ENCODE results near the gene GUK1. TPM values are rescaled to one million over a fixed set of nuclear protein-coding genes. Genes with fewer than 3 reads are reported as not detected.

The GUK1 gene
- total and polyA plus RNA-seq, 2 donors (not counting 1 experiment from before 2014, with no cell fraction given): 125 to 356 TPM

DNA sequence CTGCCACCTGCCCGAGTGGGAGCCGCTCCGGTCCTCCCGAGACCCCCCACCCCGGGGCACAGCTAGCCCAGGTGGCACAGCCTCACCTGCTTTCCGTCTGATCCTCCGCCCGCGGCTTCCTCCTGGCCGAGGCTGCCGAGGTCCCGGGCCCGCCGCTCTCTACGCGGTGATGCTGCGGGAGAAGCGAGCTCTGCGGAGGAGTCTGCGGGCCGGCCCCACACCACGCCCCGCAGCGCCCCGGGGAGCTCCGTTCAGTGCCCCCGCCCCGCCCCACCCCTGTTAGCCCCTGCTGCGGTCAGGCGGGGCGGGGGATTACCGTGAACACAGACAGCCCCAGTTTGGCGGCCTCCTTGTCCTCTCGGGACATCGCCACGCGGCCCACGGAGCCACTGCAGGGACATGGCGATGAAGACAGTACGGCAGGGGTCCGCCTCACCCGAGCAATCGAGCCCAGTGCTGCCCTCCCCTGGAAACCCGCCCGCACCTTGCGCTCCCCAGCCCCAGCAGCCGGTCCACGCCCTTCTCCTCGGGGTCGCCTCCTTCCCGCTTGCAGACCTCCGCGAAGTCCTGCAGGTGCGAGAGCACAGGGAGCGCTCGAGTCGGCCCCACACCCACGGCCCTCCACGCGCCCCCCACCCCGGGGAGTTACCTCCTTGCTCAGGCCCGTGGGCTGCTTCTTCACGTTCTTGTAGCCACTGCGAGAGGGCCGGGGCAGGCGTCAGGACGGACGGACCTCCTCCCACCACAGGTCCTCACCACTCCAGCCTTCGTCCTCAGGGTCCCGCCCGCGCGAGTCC lies 37.9 kb upstream of the GUK1 start:
- DNase-seq (peak; percentile 71), ATAC-seq (ENCODE audit: low read depth) (peak; percentile 42)
- intact Hi-C loops (cut with micrococcal nuclease): loop anchor here (1.0 to 10.0 kb wide), 3 partner anchors 20 to 1403 kb away; partner anchors contain the start of genes ARF1 and NUP133
- TF ChIP-seq, protein P1, sequence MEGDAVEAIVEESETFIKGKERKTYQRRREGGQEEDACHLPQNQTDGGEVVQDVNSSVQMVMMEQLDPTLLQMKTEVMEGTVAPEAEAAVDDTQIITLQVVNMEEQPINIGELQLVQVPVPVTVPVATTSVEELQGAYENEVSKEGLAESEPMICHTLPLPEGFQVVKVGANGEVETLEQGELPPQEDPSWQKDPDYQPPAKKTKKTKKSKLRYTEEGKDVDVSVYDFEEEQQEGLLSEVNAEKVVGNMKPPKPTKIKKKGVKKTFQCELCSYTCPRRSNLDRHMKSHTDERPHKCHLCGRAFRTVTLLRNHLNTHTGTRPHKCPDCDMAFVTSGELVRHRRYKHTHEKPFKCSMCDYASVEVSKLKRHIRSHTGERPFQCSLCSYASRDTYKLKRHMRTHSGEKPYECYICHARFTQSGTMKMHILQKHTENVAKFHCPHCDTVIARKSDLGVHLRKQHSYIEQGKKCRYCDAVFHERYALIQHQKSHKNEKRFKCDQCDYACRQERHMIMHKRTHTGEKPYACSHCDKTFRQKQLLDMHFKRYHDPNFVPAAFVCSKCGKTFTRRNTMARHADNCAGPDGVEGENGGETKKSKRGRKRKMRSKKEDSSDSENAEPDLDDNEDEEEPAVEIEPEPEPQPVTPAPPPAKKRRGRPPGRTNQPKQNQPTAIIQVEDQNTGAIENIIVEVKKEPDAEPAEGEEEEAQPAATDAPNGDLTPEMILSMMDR (IDR thresholded peaks at IDR 0.05): peak; percentile 29
- TF ChIP-seq EZH2 (IDR thresholded peaks at IDR 0.05; ENCODE audit: borderline replicate concordance, insufficient read depth, low read depth, low read length, poor library complexity, severe bottlenecking): no peak
- Histone ChIP-seq H3K4me2 (replicated peaks; ENCODE audit: low read depth, low read length, poor library complexity, severe bottlenecking) (peak overlapping the region; percentile 91), H4K20me1 (ENCODE audit: control insufficient read depth, insufficient read depth, low read length, poor library complexity, severe bottlenecking) (peaks cover 49% of the 10 kb centered on the region), H3K4me3 (ENCODE audit: control extremely low read depth in 1 of 5, extremely low read depth in 1 of 5, insufficient read depth in 1 of 5, low read depth in 2 of 5, low read length in 4 of 5) (peak overlapping the region; percentile 4 to 98 (median 89)), H2AFZ (ENCODE audit: insufficient read depth, low read depth, low read length, poor library complexity, severe bottlenecking) (peak overlapping the region; percentile 99), H3K27ac (ENCODE audit: low read length in 2 of 2) (peak overlapping the region; percentile 41 to 62), H3K4me1 (ENCODE audit: control insufficient read depth in 2 of 2, insufficient read depth in 2 of 2, low read length in 2 of 2) (peaks cover 17 to 24% of the 10 kb centered on the region in 2 donors), H3K79me2 (ENCODE audit: control insufficient read depth, insufficient read depth, low read length) (peaks cover 16% of the 10 kb centered on the region), H3K9ac (ENCODE audit: low read length) (peak overlapping the region; percentile 96), H3K27me3 (replicated peaks in 1 of 4; ENCODE audit: control extremely low read depth in 1 of 4, control insufficient read depth in 3 of 4, insufficient read depth in 4 of 4, low read length in 3 of 4) (no peaks in the 10 kb centered on the region), H3K9me3 (ENCODE audit: control extremely low read depth in 1 of 3, control insufficient read depth in 2 of 3, insufficient read depth in 1 of 3, low read length in 2 of 3) (no peaks in the 10 kb centered on the region), H3K36me3 (replicated peaks in 1 of 2; ENCODE audit: control extremely low read depth in 1 of 2, control insufficient read depth in 1 of 2, extremely low read depth in 1 of 2, insufficient read depth in 2 of 2, low read length in 1 of 2) (peaks cover 1 to 46% of the 10 kb centered on the region in 2 experiments)
- ChIA-PET CTCF (interaction anchor here (0.9 to 1.5 kb wide), 2 partner anchors 29 to 36 kb away, joined by 3 read pairs; no protein-coding TSS in a partner anchor), POLR2A (interaction anchor here (0.8 kb wide), 1 partner anchor 20 kb away, joined by 3 read pairs; the partner anchor contains the start of gene ARF1)
- Mint-ChIP-seq H3K9me3 (ENCODE audit: insufficient read depth) (no peaks in the 10 kb centered on the region), H3K4me1 (peaks cover 25% of the 10 kb centered on the region), H3K27ac (peak overlapping the region; percentile 87), H3K4me3 (peak overlapping the region; percentile 99), H3K27me3 (no peaks in the 10 kb centered on the region)
- WGBS (ENCODE audit: insufficient coverage): 8% methylated on average over 66 of the region's 73 CpGs

All from B cell (primary cell).